ENCODE measurements around the gene ZNF407. TPM values are rescaled to one million over a fixed set of nuclear protein-coding genes. Genes with fewer than 3 reads are reported as not detected.

Gene ZNF407
- total and polyA plus RNA-seq, 4 donors, result 1.9 to 16.5 (median 6.6) TPM

DNA sequence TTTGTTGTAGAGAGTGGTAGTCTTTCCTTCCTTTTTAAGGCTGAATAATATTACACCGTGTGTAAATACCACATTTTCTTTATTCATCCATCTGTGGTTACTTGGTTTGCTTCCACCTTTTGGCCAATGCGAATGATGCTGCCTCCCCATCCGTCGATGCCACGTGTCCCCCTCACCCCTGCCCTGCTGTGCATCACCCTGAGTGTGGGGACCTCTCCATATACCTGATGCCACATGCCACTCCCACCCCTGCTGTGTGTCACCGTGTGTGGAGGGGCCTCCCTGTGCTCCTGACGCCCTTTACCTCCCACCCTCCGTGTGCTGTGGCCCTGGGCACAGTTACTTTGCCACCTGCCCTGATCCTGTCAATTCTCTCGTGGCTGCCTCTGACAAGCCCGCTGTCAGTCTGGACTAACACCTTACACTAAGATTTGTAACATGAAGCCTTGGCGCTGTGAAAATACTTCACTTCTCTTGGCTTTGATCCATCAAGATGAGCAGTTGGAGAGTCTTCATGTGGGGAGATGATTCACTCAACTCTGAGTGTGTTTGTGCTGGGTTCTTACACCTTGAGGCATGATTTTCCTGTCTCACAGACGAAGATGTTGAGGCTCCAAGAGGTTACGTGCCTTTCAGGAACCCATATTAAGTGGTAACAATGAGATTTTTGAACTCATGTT lies 234.0 kb downstream of the ZNF407 start:
- no peaks in the 10 kb centered on the region for H3K36me3 ChIP-seq (ENCODE audit: control insufficient read depth in 4 of 4, insufficient read depth in 3 of 4, low read depth in 1 of 4, low read length in 3 of 4)
- H3K27me3 ChIP-seq (ENCODE audit: control insufficient read depth in 4 of 4, insufficient read depth in 4 of 4, low read length in 3 of 4), result no peaks in the 10 kb centered on the region
- H3K9me3 ChIP-seq (ENCODE audit: control insufficient read depth in 4 of 4, low read length in 3 of 4), result no peaks in the 10 kb centered on the region
- peaks cover 0 to 15% (median 7%) of the 10 kb centered on the region in 4 donors for H3K4me1 ChIP-seq (ENCODE audit: control insufficient read depth in 4 of 4, insufficient read depth in 4 of 4, low read length in 3 of 4)
- TF ChIP-seq GABPA (IDR thresholded peaks at IDR 0.05 in 1 of 2, conservative IDR thresholded peaks at IDR 0.05 in 1 of 2) (no peak), CTCF (IDR thresholded peaks at IDR 0.05; ENCODE audit: low read depth, low read length, missing input control) (no peak), FOXA1 (IDR thresholded peaks at IDR 0.05) (no peak), EGR1 (IDR thresholded peaks at IDR 0.05; ENCODE audit: low read depth in 2 of 2) (no peak), YY1 (IDR thresholded peaks at IDR 0.05) (no peak), NR2F2 (IDR thresholded peaks at IDR 0.05) (no peak), REST (IDR thresholded peaks at IDR 0.05) (no peak), JUND (IDR thresholded peaks at IDR 0.05) (no peak), TAF1 (conservative IDR thresholded peaks at IDR 0.05) (no peak), HNF4A (conservative IDR thresholded peaks at IDR 0.05) (no peak), MAX (IDR thresholded peaks at IDR 0.05) (no peak), SP1 (IDR thresholded peaks at IDR 0.05) (no peak), RAD21 (IDR thresholded peaks at IDR 0.05) (no peak), RXRA (IDR thresholded peaks at IDR 0.05) (no peak), ATF3 (IDR thresholded peaks at IDR 0.05) (no peak), FOXA2 (IDR thresholded peaks at IDR 0.05) (no peak), HNF4G (IDR thresholded peaks at IDR 0.05) (no peak)
- TF ChIP-seq, protein P1, sequence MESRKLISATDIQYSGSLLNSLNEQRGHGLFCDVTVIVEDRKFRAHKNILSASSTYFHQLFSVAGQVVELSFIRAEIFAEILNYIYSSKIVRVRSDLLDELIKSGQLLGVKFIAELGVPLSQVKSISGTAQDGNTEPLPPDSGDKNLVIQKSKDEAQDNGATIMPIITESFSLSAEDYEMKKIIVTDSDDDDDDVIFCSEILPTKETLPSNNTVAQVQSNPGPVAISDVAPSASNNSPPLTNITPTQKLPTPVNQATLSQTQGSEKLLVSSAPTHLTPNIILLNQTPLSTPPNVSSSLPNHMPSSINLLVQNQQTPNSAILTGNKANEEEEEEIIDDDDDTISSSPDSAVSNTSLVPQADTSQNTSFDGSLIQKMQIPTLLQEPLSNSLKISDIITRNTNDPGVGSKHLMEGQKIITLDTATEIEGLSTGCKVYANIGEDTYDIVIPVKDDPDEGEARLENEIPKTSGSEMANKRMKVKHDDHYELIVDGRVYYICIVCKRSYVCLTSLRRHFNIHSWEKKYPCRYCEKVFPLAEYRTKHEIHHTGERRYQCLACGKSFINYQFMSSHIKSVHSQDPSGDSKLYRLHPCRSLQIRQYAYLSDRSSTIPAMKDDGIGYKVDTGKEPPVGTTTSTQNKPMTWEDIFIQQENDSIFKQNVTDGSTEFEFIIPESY (IDR thresholded peaks at IDR 0.05), result no peak
- WGBS, result 92% methylated on average over 13 of the region's 13 CpGs
- H3K9ac ChIP-seq (ENCODE audit: low read depth in 1 of 2, low read length in 2 of 2), result no peak overlapping the region
- H3K4me3 ChIP-seq (ENCODE audit: low read depth in 1 of 3, low read length in 3 of 3), result no peak overlapping the region
- DNase-seq (ENCODE audit: low spot score), result no peak
- no peak overlapping the region for H3K27ac ChIP-seq (ENCODE audit: low read depth in 1 of 2, low read length in 2 of 2)
